Natural killer cell (primary cell): Measurements from ENCODE around the gene AOAH. TPM values are rescaled to one million over a fixed set of nuclear protein-coding genes. Genes with fewer than 3 reads are reported as not detected.
"Not testable (repeated sequence)": the region's sequence is repeated elsewhere in the genome, so short reads cannot be mapped to it uniquely, and the experiment has no call there.

Experiments used
- ATAC-seq, 3 donors: fragments of 150-1000 bp in 2 of 3; fragments of 200-7000 bp in 1 of 3; cut with Tn5 transposase; 1 replicate in 1 of 3; 2 replicates in 2 of 3; pipeline ENCODE4 v1.10.0; 2021; ENCODE audit warnings: mild to moderate bottlenecking in 2 of 3, moderate library complexity in 2 of 3
- DNase-seq, 2 donors: peaks; one replicate each; pipeline versions ENCODE4 v3.0.0 to v3.0.0-alpha.2; 2013 to 2021; ENCODE audit warnings: mixed read lengths in 1 of 2
- H3K27ac ChIP-seq: one replicate; pipeline ENCODE4 v1.5.1; 2013; ENCODE audit warnings: mild to moderate bottlenecking, low read length
- H3K27me3 ChIP-seq: one replicate; pipeline ENCODE4 v1.6.1; 2013; ENCODE audit warnings: low read length; ENCODE audit not compliant: control insufficient read depth, insufficient read depth
- H3K36me3 ChIP-seq: one replicate; pipeline ENCODE4 v1.6.1; 2013; ENCODE audit warnings: low read length; ENCODE audit not compliant: control insufficient read depth, insufficient read depth
- H3K4me1 ChIP-seq: one replicate; pipeline ENCODE4 v1.6.1; 2013; ENCODE audit warnings: low read length; ENCODE audit not compliant: control insufficient read depth, insufficient read depth
- H3K4me3 ChIP-seq: one replicate; pipeline ENCODE4 v1.5.1; 2013; ENCODE audit warnings: low read length
- H3K9me3 ChIP-seq: one replicate; pipeline ENCODE4 v1.6.1; 2013; ENCODE audit warnings: low read length; ENCODE audit not compliant: control insufficient read depth, insufficient read depth
- H3K27ac Mint-ChIP-seq, 2 donors: one replicate each; pipeline ENCODE4 v1.8.0; 2022; ENCODE audit warnings: mild to moderate bottlenecking in 2 of 2, mixed read lengths in 2 of 2, moderate library complexity in 1 of 2
- H3K27me3 Mint-ChIP-seq, 2 donors: one replicate each; pipeline ENCODE4 v1.8.0; 2022; ENCODE audit warnings: low read depth in 2 of 2, mixed read lengths in 2 of 2
- H3K36me3 Mint-ChIP-seq: one replicate; pipeline ENCODE4 v1.8.0; 2022; ENCODE audit warnings: mixed read lengths
- H3K4me1 Mint-ChIP-seq, 2 donors: one replicate each; pipeline ENCODE4 v1.8.0; 2022; ENCODE audit warnings: mixed read lengths in 2 of 2
- H3K4me3 Mint-ChIP-seq: one replicate; pipeline ENCODE4 v1.8.0; 2022; ENCODE audit warnings: mild to moderate bottlenecking, moderate library complexity, mixed read lengths
- H3K9me3 Mint-ChIP-seq, 2 donors: one replicate each; pipeline ENCODE4 v1.8.0; 2022; ENCODE audit warnings: mixed read lengths in 2 of 2
- CTCF ChIP-seq: fragments of 200-600 bp; IDR thresholded peaks from one replicate; pipeline ENCODE4 v1.8.0; 2022; ENCODE audit warnings: antibody characterized with exemption
- WGBS: methylation state at CpG from one replicate; pipeline ENCODE4 v1.1.7; 2013; ENCODE audit warnings: missing lambda C conversion rate; ENCODE audit not compliant: insufficient coverage; 5-methylcytosine and 5-hydroxymethylcytosine counted together
- intact Hi-C: fragments of 100-400 bp; cut with micrococcal nuclease; formaldehyde crosslinking; loops from one replicate; pipeline ENCODE4 v1.14.2; 2022
- total RNA-seq, 4 donors: library from RNA; stranded (reverse); fragments of 120-200 nt in 1 of 4; gene quantifications; one replicate each; pipeline versions ENCODE4 v1.2.3 to v1.2.4, GENCODE V29; 2013 to 2022

Gene AOAH
- total RNA-seq, 3 donors from 2014 or later (not counting 1 experiment from before 2014, with no cell fraction given) = 263 to 403 (median 312) TPM

- TF ChIP-seq CTCF = no peak
- Mint-ChIP-seq H3K27me3 (peaks cover 0 to 8% of the 10 kb centered on the region in 2 donors), H3K4me1 (peaks cover 9 to 11% of the 10 kb centered on the region in 2 donors), H3K36me3 (no peaks in the 10 kb centered on the region), H3K27ac (no peak overlapping the region), H3K9me3 (no peaks in the 10 kb centered on the region), H3K4me3 (no peak overlapping the region)
- H3K9me3 ChIP-seq = no peaks in the 10 kb centered on the region
- no peak overlapping the region for H3K4me3 ChIP-seq
- WGBS = 98% methylated on average over 3 of the region's 3 CpGs
- H3K4me1 ChIP-seq = peaks cover 7% of the 10 kb centered on the region
- DNase-seq (no peak), ATAC-seq (no peak)
- H3K27ac ChIP-seq = no peak overlapping the region
- intact Hi-C loops = no loop called here
- H3K27me3 ChIP-seq = no peaks in the 10 kb centered on the region
- H3K36me3 ChIP-seq = no peaks in the 10 kb centered on the region
These were observed 252.1 kb downstream of the AOAH start for GRCh38 chr7:36472141-36472729.

- H3K9me3 ChIP-seq = no peaks in the 10 kb centered on the region
- no peaks in the 10 kb centered on the region for H3K36me3 Mint-ChIP-seq
- H3K4me1 ChIP-seq = peaks cover 3% of the 10 kb centered on the region
- no peaks in the 10 kb centered on the region for H3K9me3 Mint-ChIP-seq
- intact Hi-C loops = no loop called here
- no peak for TF ChIP-seq CTCF
- ATAC-seq (no peak), DNase-seq (no peak)
- H3K27me3 Mint-ChIP-seq = peaks cover 8 to 23% of the 10 kb centered on the region in 2 donors
- H3K27me3 ChIP-seq = no peaks in the 10 kb centered on the region
- peaks cover 1 to 6% of the 10 kb centered on the region in 2 donors for H3K4me1 Mint-ChIP-seq
- H3K27ac Mint-ChIP-seq = no peak overlapping the region
- no peaks in the 10 kb centered on the region for H3K36me3 ChIP-seq
- H3K4me3 ChIP-seq = no peak overlapping the region
- no peak overlapping the region for H3K27ac ChIP-seq
- no peak overlapping the region for H3K4me3 Mint-ChIP-seq
These were observed 255.1 kb downstream of the AOAH start for GRCh38 chr7:36469236-36469635.

GRCh38 chr7:36468370-36469101 lies 255.8 kb downstream of the AOAH start:
- no peak for ATAC-seq
- no peaks in the 10 kb centered on the region for H3K4me1 Mint-ChIP-seq

GRCh38 chr7:36466001-36466400 lies 258.3 kb downstream of the AOAH start:
- H3K36me3 ChIP-seq, H3K4me1 ChIP-seq, DNase-seq, intact Hi-C loops, H3K27ac Mint-ChIP-seq, H3K27ac ChIP-seq, H3K4me1 Mint-ChIP-seq, ATAC-seq, H3K4me3 ChIP-seq, H3K36me3 Mint-ChIP-seq, H3K27me3 ChIP-seq, H3K9me3 Mint-ChIP-seq, H3K9me3 ChIP-seq, H3K4me3 Mint-ChIP-seq: not testable (repeated sequence)
- peaks cover 14 to 27% of the 10 kb centered on the region in 2 donors for H3K27me3 Mint-ChIP-seq
- WGBS = 76% methylated on average over 5 of the region's 5 CpGs

More at GRCh38 chr7:36468370-36469101, 255.8 kb downstream of the AOAH start:
- WGBS = 83% methylated on average over 2 of the region's 2 CpGs
- Mint-ChIP-seq H3K9me3 (no peaks in the 10 kb centered on the region), H3K27me3 (peaks cover 10 to 27% of the 10 kb centered on the region in 2 donors), H3K36me3 (no peaks in the 10 kb centered on the region), H3K4me3 (no peak overlapping the region), H3K27ac (no peak overlapping the region)
- Histone ChIP-seq H3K27ac (no peak overlapping the region), H3K27me3 (no peaks in the 10 kb centered on the region), H3K4me3 (no peak overlapping the region), H3K36me3 (no peaks in the 10 kb centered on the region), H3K4me1 (no peaks in the 10 kb centered on the region), H3K9me3 (no peaks in the 10 kb centered on the region)
- no peak for DNase-seq
- no peak for TF ChIP-seq CTCF
- intact Hi-C loops = no loop called here
